NCI-H1417 treated with DMSO at 0.1 percent for 48 hours (cell line): ENCODE measurements around the gene SPATS2L.

Experiments
- DNase-seq: peaks from one replicate; lab custom pipeline; 2025; lab: John Stamatoyannopoulos, UW

SPATS2L gene

DNA sequence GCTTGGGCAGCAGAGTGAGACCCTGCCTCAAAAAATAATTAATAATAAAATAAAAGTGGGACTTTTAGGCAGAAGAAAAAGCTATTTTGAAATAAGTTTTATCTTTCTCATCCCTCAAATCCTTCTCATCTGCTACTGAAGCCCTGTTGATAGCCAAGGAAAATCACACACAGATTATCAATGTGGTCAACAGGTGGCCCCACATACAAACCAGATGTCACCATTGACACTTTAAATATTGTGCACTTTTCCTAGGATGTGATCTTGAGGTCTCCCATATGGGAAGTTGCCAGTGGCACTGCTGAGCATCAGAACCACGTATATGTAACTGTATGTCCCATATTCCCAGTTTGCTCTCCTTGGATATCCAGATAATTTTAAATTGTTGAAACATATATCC is 138.8 kb downstream of the SPATS2L start:
- DNase-seq = no peak

GRCh38 chr2:200446612-200447011 is 140.1 kb downstream of the SPATS2L start:
- DNase-seq = no peak

- no peak for DNase-seq
Measured at GRCh38 chr2:200447139-200447855, 140.8 kb downstream of the SPATS2L start.

DNA sequence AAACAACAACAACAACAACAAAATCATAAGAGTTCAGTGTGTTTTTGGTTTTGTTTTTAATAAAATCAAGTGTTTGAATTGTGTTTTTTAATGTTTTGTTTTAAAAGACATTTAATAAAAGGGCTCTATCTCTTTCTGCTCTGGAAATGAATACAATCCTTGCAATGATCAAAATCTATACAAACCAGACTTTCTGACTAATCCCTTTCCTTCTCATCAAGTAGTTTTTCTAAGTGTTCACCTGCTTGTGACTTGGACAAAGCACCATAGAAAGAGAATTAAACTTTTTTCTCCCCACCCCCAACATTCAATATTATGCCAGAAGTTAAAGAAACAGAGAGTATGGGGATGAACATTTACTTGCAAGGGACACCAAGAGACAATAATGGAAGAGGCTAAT is 142.0 kb downstream of the SPATS2L start:
- no peak for DNase-seq

GRCh38 chr2:200449149-200449548 is 142.7 kb downstream of the SPATS2L start:
- DNase-seq = no peak

DNA sequence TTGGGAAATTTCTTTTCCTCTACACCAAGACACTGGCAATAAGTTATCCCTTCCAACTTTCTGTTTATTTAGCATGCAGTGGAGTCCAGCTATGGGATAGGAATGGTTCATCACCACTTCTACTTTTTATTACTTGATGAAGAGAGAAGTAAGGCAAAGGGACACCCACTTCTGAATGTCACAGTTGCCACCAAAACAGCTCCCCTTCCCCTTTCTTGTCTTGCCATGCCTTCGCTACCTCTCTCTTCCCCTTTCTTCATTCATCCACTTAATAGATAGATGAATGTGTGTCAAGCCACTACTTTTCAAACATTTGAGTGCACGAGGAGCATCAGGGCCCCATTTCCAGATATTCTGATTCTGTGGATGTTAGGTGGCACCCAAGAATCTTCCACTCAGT is 143.8 kb downstream of the SPATS2L start:
- DNase-seq = no peak

GRCh38 chr2:200451511-200451910 is 145.0 kb downstream of the SPATS2L start:
- DNase-seq = no peak

DNA sequence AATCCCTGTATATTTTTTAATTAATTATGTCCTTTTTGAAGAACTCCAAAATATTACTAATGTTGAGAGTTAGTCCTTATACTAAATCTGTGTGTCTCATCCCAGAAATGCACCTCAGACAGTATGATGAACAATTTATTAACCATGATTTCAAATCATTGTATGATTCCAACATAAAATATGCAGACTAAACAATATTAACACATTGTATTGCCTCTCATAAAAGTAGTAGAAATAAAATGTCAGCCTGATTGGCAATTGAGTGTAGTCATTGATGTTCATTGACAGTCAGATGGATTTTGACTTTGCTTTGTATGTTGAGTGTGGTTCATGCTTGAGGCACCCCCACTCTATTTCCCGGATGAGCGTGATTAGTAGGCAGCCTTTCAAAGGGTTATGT is 145.9 kb downstream of the SPATS2L start:
- DNase-seq = no peak

- DNase-seq = no peak
Measured at GRCh38 chr2:200453142-200453852, 146.8 kb downstream of the SPATS2L start.

GRCh38 chr2:200453853-200454534 is 147.5 kb downstream of the SPATS2L start:
- no peak for DNase-seq

GRCh38 chr2:200454927-200455801 is 148.7 kb downstream of the SPATS2L start:
- DNase-seq = no peak

- DNase-seq = no peak
Measured at GRCh38 chr2:200455958-200456421, 149.5 kb downstream of the SPATS2L start.

GRCh38 chr2:200456567-200456966 is 150.1 kb downstream of the SPATS2L start:
- no peak for DNase-seq

DNA sequence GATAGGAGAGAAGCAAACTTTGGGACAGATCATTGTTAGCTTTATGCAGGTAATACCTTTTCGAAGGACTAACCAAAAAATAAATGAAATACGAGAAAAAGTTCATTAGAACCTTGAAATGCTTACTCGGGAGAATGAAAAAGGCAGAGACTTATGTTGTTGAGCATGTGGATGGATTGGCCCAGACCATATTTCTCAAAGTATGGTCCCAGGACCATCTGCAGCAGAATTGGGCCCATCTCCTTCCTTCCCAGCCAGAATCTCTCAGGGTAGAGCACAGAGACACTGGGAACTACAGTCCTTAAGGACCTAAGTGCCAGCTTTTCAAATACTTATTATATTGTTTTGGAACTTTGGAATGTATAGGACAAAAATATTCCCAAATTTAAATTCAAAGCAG is 152.6 kb downstream of the SPATS2L start:
- no peak for DNase-seq

DNA sequence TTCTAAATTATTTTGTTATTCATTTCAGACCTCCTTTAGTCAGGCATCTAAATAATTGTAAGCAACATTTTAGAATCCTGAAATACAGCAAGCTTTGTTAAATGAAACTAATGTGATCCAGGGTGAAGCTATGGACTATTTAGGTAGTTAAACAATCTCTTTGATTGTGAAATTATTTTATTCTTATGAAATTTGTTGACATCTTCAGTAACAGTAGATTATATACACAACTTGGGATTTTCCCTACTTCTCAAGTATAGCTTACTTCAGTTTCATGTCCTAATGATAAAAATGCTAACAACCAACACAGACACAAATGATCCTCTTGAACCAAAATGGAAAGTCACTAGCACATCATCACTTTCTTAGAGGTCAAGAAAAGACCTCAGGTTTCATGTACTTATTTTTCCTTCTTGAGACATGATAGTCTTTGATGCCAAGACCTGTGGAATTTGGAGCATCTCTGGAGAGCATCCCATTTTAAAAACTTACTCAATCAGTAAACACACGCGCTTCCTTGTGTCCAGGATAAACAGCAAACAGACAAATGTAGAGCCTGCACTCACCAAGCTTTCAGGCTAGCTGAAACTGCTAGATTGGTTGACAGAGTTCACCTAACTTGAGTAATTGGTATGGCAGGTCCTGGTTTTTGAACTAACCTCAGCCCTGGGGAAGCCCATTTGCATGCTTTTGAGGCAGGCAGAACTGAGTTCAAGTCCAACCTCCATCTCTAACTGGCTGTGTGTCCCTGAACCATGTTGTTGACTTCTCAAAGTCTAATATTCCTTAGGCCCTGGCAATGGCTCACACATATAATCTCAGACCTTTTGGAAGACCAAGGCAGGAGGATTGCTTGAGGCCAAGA is 155.6 kb downstream of the SPATS2L start:
- no peak for DNase-seq

- DNase-seq = no peak
Measured at GRCh38 chr2:200463452-200463851, 157.0 kb downstream of the SPATS2L start.

GRCh38 chr2:200466425-200467418 is 160.2 kb downstream of the SPATS2L start:
- DNase-seq = no peak

DNA sequence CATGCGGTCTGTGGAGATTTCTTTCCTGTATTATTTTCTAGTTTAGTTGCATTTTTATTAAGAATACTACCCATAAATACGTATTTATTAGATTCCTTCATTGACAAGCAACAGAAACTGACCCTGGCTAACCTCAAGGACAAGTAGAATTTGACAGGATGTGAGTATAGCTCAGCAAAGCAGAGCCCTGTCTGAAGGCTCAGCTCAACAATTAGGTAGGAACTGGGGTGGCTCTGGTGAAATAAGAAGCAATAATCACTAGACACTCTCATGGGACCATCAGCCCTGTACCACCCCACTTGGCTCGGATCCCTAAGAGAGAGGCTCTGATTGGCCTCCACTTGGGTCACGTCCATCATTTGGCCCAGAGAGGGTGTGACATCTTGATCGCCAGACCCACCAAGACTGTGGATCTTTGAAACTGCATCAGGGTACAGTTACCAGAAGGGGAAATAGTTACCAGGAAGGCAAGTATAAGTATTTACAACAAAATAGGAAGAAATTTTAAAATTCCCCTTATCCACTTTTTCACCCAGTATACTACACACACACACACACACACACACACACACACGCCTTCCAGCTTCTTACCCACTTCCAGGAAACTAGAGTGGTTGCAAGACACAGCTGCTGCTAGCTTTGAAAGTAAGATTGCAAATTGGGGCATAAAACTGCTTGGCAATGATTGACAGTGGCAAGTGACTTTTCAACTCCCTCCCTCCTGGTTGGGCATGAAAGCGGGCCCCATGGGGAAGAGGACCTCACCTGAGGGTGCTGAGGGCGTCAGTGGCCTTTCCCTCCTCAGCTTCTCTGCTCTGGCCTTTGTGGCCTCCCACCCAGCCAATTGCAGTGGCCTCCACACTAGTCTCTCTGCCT is 161.6 kb downstream of the SPATS2L start:
- DNase-seq = no peak

- DNase-seq = no peak
Measured at GRCh38 chr2:200469708-200470211, 163.3 kb downstream of the SPATS2L start.
